ENCODE results near the gene KLRC4.
"Not testable (repeated sequence)": the region's sequence is repeated elsewhere in the genome, so short reads cannot be mapped to it uniquely, and the experiment has no call there.

The KLRC4 gene

GRCh38 chr12:10368206-10369171, 41.1 kb downstream of the KLRC4 start:
- DNase-seq (ENCODE audit: low read depth in 2 of 3, low spot score in 2 of 3) = no peak

GRCh38 chr12:10367714-10368113, 41.8 kb downstream of the KLRC4 start:
- not testable (repeated sequence) for DNase-seq (ENCODE audit: low read depth in 2 of 3, low spot score in 2 of 3)

- DNase-seq (ENCODE audit: low read depth in 2 of 3, low spot score in 2 of 3) = no peak
Observed at GRCh38 chr12:10366875-10367274, 42.7 kb downstream of the KLRC4 start.

- no peak for DNase-seq (ENCODE audit: low read depth in 2 of 3, low spot score in 2 of 3)
Observed at GRCh38 chr12:10365696-10366405, 43.7 kb downstream of the KLRC4 start.

GRCh38 chr12:10364815-10365622, 44.5 kb downstream of the KLRC4 start:
- no peak for DNase-seq (ENCODE audit: low read depth in 2 of 3, low spot score in 2 of 3)

- DNase-seq (ENCODE audit: low read depth in 2 of 3, low spot score in 2 of 3) = no peak
Observed at GRCh38 chr12:10363914-10364814, 45.4 kb downstream of the KLRC4 start.

- no peak for DNase-seq (ENCODE audit: low read depth in 2 of 3, low spot score in 2 of 3)
Observed at GRCh38 chr12:10363658-10363913, 46.0 kb downstream of the KLRC4 start.

GRCh38 chr12:10362828-10363657, 46.5 kb downstream of the KLRC4 start:
- no peak for DNase-seq (ENCODE audit: low read depth in 2 of 3, low spot score in 2 of 3)

GRCh38 chr12:10362325-10362724, 47.2 kb downstream of the KLRC4 start:
- no peak for DNase-seq (ENCODE audit: low read depth in 2 of 3, low spot score in 2 of 3)

GRCh38 chr12:10361622-10362021, 47.9 kb downstream of the KLRC4 start:
- no peak for DNase-seq (ENCODE audit: low read depth in 2 of 3, low spot score in 2 of 3)

- no peak for DNase-seq (ENCODE audit: low read depth in 2 of 3, low spot score in 2 of 3)
Observed at GRCh38 chr12:10361084-10361483, 48.5 kb downstream of the KLRC4 start.

- no peak for DNase-seq (ENCODE audit: low read depth in 2 of 3, low spot score in 2 of 3)
Observed at GRCh38 chr12:10358969-10359368, 50.6 kb downstream of the KLRC4 start.

GRCh38 chr12:10358131-10358530, 51.4 kb downstream of the KLRC4 start:
- DNase-seq (ENCODE audit: low read depth in 2 of 3, low spot score in 2 of 3) = no peak

Data from activated CD8-positive, alpha-beta memory T cell treated with anti-CD3 and anti-CD28 coated beads for 48 hours (primary cell).